GM21423 (cell line): Measurements from ENCODE around the gene ANO8.
"Not testable (repeated sequence)": the region's sequence is repeated elsewhere in the genome, so short reads cannot be mapped to it uniquely, and the experiment has no call there.

Source experiments
- ATAC-seq: cut with Tn5 transposase; IDR thresholded peaks from one replicate; pipeline ENCODE4 v1.9.1; 2021; ENCODE audit warnings: mild to moderate bottlenecking, moderate library complexity; ENCODE audit not compliant: unreplicated experiment

ANO8 gene

GRCh38 chr19:17334414-17335409, at the start of gene ANO8:
ANO8 (minus strand) TSS chr19:17334855; CDS start chr19:17334670, 185 bp downstream.
- ATAC-seq, result peak; percentile 40

GRCh38 chr19:17380426-17381138, 45.9 kb upstream of the ANO8 start:
- no peak for ATAC-seq

- no peak for ATAC-seq
Measured at GRCh38 chr19:17379221-17379631, 44.6 kb upstream of the ANO8 start.

GRCh38 chr19:17378271-17378670, 43.6 kb upstream of the ANO8 start:
- no peak for ATAC-seq

GRCh38 chr19:17376935-17377600, 42.4 kb upstream of the ANO8 start, which contains the start of gene PLVAP:
PLVAP (minus strand) TSS chr19:17377342; CDS start chr19:17377288, 54 bp downstream.
- ATAC-seq, result no peak

GRCh38 chr19:17370026-17370587, 35.5 kb upstream of the ANO8 start:
- peak; percentile 84 for ATAC-seq

GRCh38 chr19:17365361-17365760, 30.7 kb upstream of the ANO8 start:
- no peak for ATAC-seq

GRCh38 chr19:17363852-17364605, 29.4 kb upstream of the ANO8 start:
- ATAC-seq, result not testable (repeated sequence)

- ATAC-seq, result no peak
Measured at GRCh38 chr19:17359905-17360800, 25.5 kb upstream of the ANO8 start.

GRCh38 chr19:17358395-17358794, 23.7 kb upstream of the ANO8 start:
- ATAC-seq, result no peak

- ATAC-seq, result no peak
Measured at GRCh38 chr19:17357724-17358123, 23.1 kb upstream of the ANO8 start.

- no peak for ATAC-seq
Measured at GRCh38 chr19:17357078-17357666, 22.5 kb upstream of the ANO8 start.

GRCh38 chr19:17353386-17353785, 18.7 kb upstream of the ANO8 start:
- no peak for ATAC-seq

- no peak for ATAC-seq
Measured at GRCh38 chr19:17352608-17353280, 18.1 kb upstream of the ANO8 start.

- ATAC-seq, result no peak
Measured at GRCh38 chr19:17351815-17352435, 17.3 kb upstream of the ANO8 start.

- ATAC-seq, result no peak
Measured at GRCh38 chr19:17348700-17349099, 14.0 kb upstream of the ANO8 start.

GRCh38 chr19:17347877-17348276, 13.2 kb upstream of the ANO8 start:
- no peak for ATAC-seq

GRCh38 chr19:17347361-17347760, 12.7 kb upstream of the ANO8 start:
- ATAC-seq, result no peak
